ENCODE results near the gene B3GALT5. TPM values are rescaled to one million over a fixed set of nuclear protein-coding genes. Genes with fewer than 3 reads are reported as not detected.

Gene B3GALT5
- polyA plus RNA-seq, 1 donor (not counting 4 experiments of a cell fraction or from before 2014, with no cell fraction given) = not detected

GRCh38 chr21:39641827-39642450 is 29.2 kb downstream of the B3GALT5 start:
- Histone ChIP-seq H4K20me1 (ENCODE audit: control insufficient read depth, extremely low read depth, insufficient read depth, low read length) (no peaks in the 10 kb centered on the region), H3K27me3 (ENCODE audit: control insufficient read depth, extremely low read depth, insufficient read depth, low read length) (no peaks in the 10 kb centered on the region), H3K36me3 (ENCODE audit: control insufficient read depth in 2 of 2, extremely low read depth in 1 of 2, insufficient read depth in 2 of 2, low read length in 2 of 2) (no peaks in the 10 kb centered on the region), H3K79me2 (ENCODE audit: control insufficient read depth, insufficient read depth, low read length) (no peaks in the 10 kb centered on the region), H3K4me3 (ENCODE audit: control insufficient read depth in 2 of 3, extremely low read depth in 1 of 3, insufficient read depth in 2 of 3, low read depth in 1 of 3, low read length in 3 of 3) (no peak overlapping the region), H3K27ac (ENCODE audit: control insufficient read depth, insufficient read depth, low read length) (no peak overlapping the region), H3K4me2 (ENCODE audit: control insufficient read depth, extremely low read depth, insufficient read depth, low read depth, low read length) (no peak overlapping the region), H3K4me1 (ENCODE audit: control insufficient read depth, extremely low read depth, insufficient read depth, low read length) (no peaks in the 10 kb centered on the region), H3K9me1 (ENCODE audit: control insufficient read depth, extremely low read depth, insufficient read depth, low read length) (no peaks in the 10 kb centered on the region), H3K9me3 (ENCODE audit: control insufficient read depth, low read depth, low read length) (peaks cover 2% of the 10 kb centered on the region), H2AFZ (ENCODE audit: control insufficient read depth, low read length) (no peak overlapping the region), H3K9ac (ENCODE audit: control insufficient read depth, extremely low read depth, insufficient read depth, low read length) (no peak overlapping the region)
- DNase-seq (ENCODE audit: low read depth, low spot score) (no peak), FAIRE-seq (no peak)
- dilution Hi-C loops (cut with MboI; ENCODE audit: extremely low pct_ligation_motif_present, low sequenced_read_pairs) = no loop called here
- TF ChIP-seq EZH2 (IDR thresholded peaks at IDR 0.05; ENCODE audit: low read length) (no peak), CTCF (optimal IDR thresholded peaks at IDR 0.05 in 1 of 3, IDR thresholded peaks at IDR 0.05 in 1 of 3, conservative IDR thresholded peaks at IDR 0.05 in 1 of 3; ENCODE audit: extremely low read depth in 1 of 3, insufficient read depth in 2 of 3, low read length in 3 of 3) (no peak)

DNA sequence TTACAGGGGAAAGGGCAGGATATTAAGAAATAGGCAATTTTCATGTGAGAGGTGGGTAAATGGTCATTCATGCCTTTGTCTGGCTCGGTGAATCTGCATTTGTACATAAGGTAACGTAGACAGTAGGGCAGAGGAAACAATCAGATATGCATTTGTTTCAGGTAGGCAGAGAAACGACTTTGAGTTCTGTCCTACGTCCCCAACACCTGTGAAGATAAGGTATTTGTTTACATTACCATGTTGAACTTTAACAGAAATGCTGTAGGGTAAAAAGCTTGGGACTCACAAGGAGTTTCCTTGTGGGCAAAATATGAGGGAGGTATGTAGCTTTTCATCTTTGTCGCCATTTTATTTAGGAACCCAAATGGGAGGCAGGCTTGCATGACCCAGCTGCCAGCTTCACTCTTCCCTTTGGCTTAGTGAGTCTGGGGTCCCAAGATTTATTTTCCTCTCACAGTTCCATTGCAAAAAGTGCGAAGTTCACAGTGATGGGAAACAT is 31.4 kb downstream of the B3GALT5 start:
- Histone ChIP-seq H3K4me1 (ENCODE audit: control insufficient read depth, extremely low read depth, insufficient read depth, low read length) (no peaks in the 10 kb centered on the region), H3K9ac (ENCODE audit: control insufficient read depth, extremely low read depth, insufficient read depth, low read length) (no peak overlapping the region), H3K9me3 (ENCODE audit: control insufficient read depth, low read depth, low read length) (peaks cover 2% of the 10 kb centered on the region), H3K27ac (ENCODE audit: control insufficient read depth, insufficient read depth, low read length) (no peak overlapping the region), H3K9me1 (ENCODE audit: control insufficient read depth, extremely low read depth, insufficient read depth, low read length) (no peaks in the 10 kb centered on the region), H3K4me2 (ENCODE audit: control insufficient read depth, extremely low read depth, insufficient read depth, low read depth, low read length) (no peak overlapping the region), H3K4me3 (ENCODE audit: control insufficient read depth in 2 of 3, extremely low read depth in 1 of 3, insufficient read depth in 2 of 3, low read depth in 1 of 3, low read length in 3 of 3) (no peak overlapping the region), H4K20me1 (ENCODE audit: control insufficient read depth, extremely low read depth, insufficient read depth, low read length) (no peaks in the 10 kb centered on the region), H3K79me2 (ENCODE audit: control insufficient read depth, insufficient read depth, low read length) (no peaks in the 10 kb centered on the region), H2AFZ (ENCODE audit: control insufficient read depth, low read length) (no peak overlapping the region), H3K36me3 (ENCODE audit: control insufficient read depth in 2 of 2, extremely low read depth in 1 of 2, insufficient read depth in 2 of 2, low read length in 2 of 2) (no peaks in the 10 kb centered on the region), H3K27me3 (ENCODE audit: control insufficient read depth, extremely low read depth, insufficient read depth, low read length) (no peaks in the 10 kb centered on the region)
- DNase-seq (ENCODE audit: low read depth, low spot score) (no peak), FAIRE-seq (no peak)
- dilution Hi-C loops (cut with MboI; ENCODE audit: extremely low pct_ligation_motif_present, low sequenced_read_pairs) = no loop called here
- no peak for TF ChIP-seq EZH2 (IDR thresholded peaks at IDR 0.05; ENCODE audit: low read length)
- no peak for TF ChIP-seq CTCF (optimal IDR thresholded peaks at IDR 0.05 in 1 of 3, IDR thresholded peaks at IDR 0.05 in 1 of 3, conservative IDR thresholded peaks at IDR 0.05 in 1 of 3; ENCODE audit: extremely low read depth in 1 of 3, insufficient read depth in 2 of 3, low read length in 3 of 3)
